Prostate gland (tissue), 2 donors: ENCODE data around the gene CTBP2.

ENCODE experiments used
- POLR2A ChIP-seq: fragments of 450-650 bp; IDR thresholded peaks from one replicate; pipeline ENCODE4 v1.6.1; 2016; ENCODE audit warnings: antibody characterized with exemption, mild to moderate bottlenecking
- POLR2AphosphoS5 ChIP-seq: sonication (generic); formaldehyde crosslinking; IDR thresholded peaks from one replicate; pipeline ENCODE4 v1.6.1; 2017; ENCODE audit warnings: antibody characterized with exemption
- TF ChIP-seq, protein P1 (sequence below), 4 experiments: fragments of 200-600 bp in 2 of 4; fragments of 450-650 bp in 2 of 4; sonication (generic) in 2 of 4; IDR thresholded peaks; 1 replicate in 3 of 4; 2 replicates in 1 of 4; pipeline ENCODE4 v1.5.1; 2016 to 2019; ENCODE audit warnings: antibody characterized with exemption in 4 of 4, mild to moderate bottlenecking in 2 of 4, moderate library complexity in 2 of 4

DNA sequence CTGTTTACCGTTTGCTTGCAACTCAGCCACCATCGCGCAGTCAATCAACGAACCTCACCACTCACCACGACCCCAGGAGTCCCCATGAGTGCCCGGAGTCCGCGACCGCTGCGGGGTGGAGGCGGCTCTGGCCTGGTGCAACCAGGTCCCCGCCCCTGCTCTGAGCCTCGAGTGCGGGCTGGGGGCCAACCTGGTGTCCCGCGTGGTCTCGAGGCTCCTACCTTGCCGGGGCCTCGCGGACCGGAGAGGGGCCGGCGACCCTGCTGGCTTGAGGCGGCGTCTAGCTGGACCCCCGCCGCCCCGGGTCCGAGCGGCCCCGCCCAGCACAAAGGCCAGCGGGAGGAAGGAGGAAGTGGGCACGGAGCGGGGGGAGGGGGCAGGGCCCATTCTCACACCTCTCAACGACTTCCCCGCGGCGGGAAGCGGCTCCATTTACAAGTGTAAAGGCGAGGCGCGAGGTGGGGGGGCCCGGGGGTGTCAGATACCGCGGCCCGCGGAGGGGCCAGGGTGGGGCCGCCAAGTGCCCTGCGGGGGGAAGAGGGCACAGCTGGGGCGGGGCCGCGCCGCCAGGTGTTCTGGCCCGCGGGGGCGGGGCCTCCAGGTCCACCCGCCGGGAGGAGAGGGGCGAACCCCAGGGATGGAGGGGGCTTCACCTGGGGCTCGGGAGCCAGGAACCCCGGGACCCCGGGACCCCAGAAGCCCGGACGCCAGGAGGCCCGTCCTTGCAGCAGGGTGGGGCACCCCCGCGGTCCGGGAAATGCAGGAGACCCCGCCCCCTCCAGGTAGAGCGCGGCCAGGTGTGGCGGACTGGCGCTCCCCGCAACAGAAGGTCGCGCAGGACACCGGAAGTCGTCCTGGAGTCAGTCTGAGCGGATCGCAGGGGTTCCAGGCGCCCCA, 8.6 kb downstream of the CTBP2 start:
- TF ChIP-seq POLR2A, result peak; percentile 22
- no peak for TF ChIP-seq POLR2AphosphoS5
- TF ChIP-seq, protein P1, sequence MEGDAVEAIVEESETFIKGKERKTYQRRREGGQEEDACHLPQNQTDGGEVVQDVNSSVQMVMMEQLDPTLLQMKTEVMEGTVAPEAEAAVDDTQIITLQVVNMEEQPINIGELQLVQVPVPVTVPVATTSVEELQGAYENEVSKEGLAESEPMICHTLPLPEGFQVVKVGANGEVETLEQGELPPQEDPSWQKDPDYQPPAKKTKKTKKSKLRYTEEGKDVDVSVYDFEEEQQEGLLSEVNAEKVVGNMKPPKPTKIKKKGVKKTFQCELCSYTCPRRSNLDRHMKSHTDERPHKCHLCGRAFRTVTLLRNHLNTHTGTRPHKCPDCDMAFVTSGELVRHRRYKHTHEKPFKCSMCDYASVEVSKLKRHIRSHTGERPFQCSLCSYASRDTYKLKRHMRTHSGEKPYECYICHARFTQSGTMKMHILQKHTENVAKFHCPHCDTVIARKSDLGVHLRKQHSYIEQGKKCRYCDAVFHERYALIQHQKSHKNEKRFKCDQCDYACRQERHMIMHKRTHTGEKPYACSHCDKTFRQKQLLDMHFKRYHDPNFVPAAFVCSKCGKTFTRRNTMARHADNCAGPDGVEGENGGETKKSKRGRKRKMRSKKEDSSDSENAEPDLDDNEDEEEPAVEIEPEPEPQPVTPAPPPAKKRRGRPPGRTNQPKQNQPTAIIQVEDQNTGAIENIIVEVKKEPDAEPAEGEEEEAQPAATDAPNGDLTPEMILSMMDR (IDR thresholded peaks at IDR 0.05), result no peak
